ENCODE results near the gene SHROOM4. TPM values are rescaled to one million over a fixed set of nuclear protein-coding genes. Genes with fewer than 3 reads are reported as not detected.

SHROOM4 gene
- total RNA-seq, 4 donors from 2014 or later = 2.2 to 6.0 (median 4.1) TPM

DNA sequence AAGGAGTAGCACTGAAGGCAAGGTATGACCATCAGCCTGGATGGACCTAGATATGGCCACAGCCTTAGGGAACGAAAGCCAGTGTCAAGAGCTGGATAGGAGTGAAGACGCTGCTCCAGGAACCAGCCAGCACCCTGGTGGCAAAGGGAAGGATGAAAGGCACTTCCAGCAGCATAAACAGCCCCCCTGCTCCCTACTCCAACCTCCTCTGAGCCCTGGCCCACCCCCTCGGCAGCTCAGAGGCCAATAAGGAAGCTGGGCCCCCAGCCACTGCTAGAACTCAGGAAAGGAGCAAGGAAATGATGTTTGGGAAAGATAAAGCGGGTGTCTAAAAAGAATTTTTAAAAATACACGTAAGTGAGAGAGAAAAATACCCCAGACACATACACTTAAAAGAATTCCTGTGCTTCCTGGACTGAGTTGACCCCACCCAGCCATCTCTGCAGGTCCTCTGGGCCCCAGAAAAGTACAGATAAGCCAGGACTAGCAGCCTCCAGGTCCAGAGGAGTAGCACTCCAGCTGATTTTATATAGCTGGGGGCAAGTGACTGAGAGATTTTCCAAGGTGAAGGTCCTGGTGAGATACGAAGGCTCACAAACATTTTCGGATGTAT, 170.4 kb downstream of the SHROOM4 start:
- no peak for DNase-seq (ENCODE audit: low spot score in 2 of 2)
- no peak overlapping the region for H3K4me3 ChIP-seq (ENCODE audit: low read depth, poor library complexity, severe bottlenecking)
- intact Hi-C loops (cut with DNase I; ENCODE audit: low total_unique reads) = no loop called here
- WGBS, 2 donors = 65 to 87% methylated on average over 6 to 7 of the region's 7 CpGs
- TF ChIP-seq CTCF (IDR thresholded peaks at IDR 0.05) (no peak), POLR2A (IDR thresholded peaks at IDR 0.05) (no peak)

- H3K4me3 ChIP-seq (ENCODE audit: low read depth, poor library complexity, severe bottlenecking) = no peak overlapping the region
- TF ChIP-seq POLR2A (IDR thresholded peaks at IDR 0.05) (no peak), CTCF (IDR thresholded peaks at IDR 0.05) (no peak)
- 55 to 80% methylated on average over 1 to 3 of the region's 3 CpGs for WGBS, 2 donors
- intact Hi-C loops (cut with DNase I; ENCODE audit: low total_unique reads) = no loop called here
- DNase-seq (ENCODE audit: low spot score in 2 of 2) = peak in 1 of 2 donors; percentile 83
Measured at GRCh38 chrX:50638123-50638522, 175.9 kb downstream of the SHROOM4 start.

DNA sequence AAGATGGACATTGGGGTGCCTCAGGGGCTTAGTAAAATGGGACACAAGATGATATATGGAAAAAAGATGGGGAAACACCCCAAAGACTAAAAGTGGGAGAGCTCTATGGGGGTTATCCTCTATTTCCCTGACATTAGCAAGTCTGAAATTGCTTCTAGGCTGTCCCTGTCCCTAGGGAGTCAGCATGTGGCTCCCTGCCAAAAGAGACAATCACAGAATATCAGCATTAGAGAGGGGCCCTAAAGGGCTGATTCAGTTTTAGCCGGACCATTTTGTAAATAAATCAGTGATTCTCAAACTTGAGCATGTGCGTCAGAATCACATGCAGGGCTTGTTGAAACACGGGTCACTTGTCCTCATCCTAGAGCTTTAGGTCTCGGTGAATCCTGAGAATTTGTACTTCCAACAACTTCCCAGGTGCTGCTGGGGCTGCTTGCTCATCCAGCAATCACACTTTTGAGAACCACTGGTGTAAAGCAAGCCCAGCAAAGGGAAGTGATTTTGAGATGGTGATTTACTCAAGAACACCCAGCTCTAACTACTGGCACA, 178.1 kb downstream of the SHROOM4 start:
- intact Hi-C loops (cut with DNase I; ENCODE audit: low total_unique reads) = no loop called here
- no peak for DNase-seq (ENCODE audit: low spot score in 2 of 2)
- 55 to 58% methylated on average over 4 of the region's 4 CpGs for WGBS, 2 donors
- no peak overlapping the region for H3K4me3 ChIP-seq (ENCODE audit: low read depth, poor library complexity, severe bottlenecking)
- no peak for TF ChIP-seq POLR2A (IDR thresholded peaks at IDR 0.05)
- no peak for TF ChIP-seq CTCF (IDR thresholded peaks at IDR 0.05)

- WGBS, 2 donors = 60 to 81% methylated on average over 2 to 4 of the region's 9 CpGs
- TF ChIP-seq CTCF (IDR thresholded peaks at IDR 0.05) = no peak
- no peak for TF ChIP-seq POLR2A (IDR thresholded peaks at IDR 0.05)
- no peak overlapping the region for H3K4me3 ChIP-seq (ENCODE audit: low read depth, poor library complexity, severe bottlenecking)
- no peak for DNase-seq (ENCODE audit: low spot score in 2 of 2)
- intact Hi-C loops (cut with DNase I; ENCODE audit: low total_unique reads) = no loop called here
Measured at GRCh38 chrX:50635162-50635561, 178.8 kb downstream of the SHROOM4 start.

DNA sequence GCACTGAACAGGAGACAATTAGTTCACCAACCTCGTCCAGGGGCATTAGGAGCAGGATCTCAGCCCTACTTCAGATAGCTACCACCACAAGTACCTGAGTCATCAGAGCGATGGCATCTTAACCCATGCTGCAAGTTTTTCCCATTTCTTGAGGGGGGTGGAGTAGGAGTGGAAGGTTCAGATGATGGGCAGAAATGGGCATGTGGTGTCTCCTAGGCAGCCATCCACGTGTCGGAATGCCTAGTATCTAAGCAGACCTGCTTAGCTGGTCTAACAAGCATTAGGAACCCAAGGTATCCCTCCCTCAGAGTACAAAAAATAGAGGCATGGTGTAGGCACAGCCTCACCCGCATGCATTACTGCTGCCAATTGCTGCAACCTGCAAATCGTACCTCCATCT, 184.2 kb downstream of the SHROOM4 start:
- DNase-seq (ENCODE audit: low spot score in 2 of 2) = no peak
- H3K4me3 ChIP-seq (ENCODE audit: low read depth, poor library complexity, severe bottlenecking) = no peak overlapping the region
- WGBS, 2 donors = 53 to 57% methylated on average over 6 of the region's 6 CpGs
- TF ChIP-seq CTCF (IDR thresholded peaks at IDR 0.05) (no peak), POLR2A (IDR thresholded peaks at IDR 0.05) (no peak)
- intact Hi-C loops (cut with DNase I; ENCODE audit: low total_unique reads) = no loop called here

DNA sequence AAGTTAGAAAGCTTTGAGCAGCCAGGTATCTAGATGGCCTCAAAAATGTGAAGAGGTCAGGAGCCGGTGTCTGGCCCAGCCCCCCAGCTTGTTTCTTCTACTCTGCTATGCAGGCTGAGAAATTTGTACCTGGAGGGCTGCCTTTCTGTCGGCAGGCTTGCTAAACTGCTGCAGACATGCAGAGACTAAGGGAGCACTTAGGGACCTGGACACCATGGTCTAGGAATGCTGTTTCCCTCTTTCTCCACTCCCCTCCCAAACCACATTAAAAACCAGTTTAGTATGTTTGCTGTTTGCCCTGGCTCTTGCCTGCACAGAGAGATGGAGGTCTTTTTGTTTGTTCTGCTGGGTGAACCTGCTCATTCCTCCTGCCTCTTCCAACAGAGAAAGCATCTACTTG, 186.3 kb downstream of the SHROOM4 start:
- H3K4me3 ChIP-seq (ENCODE audit: low read depth, poor library complexity, severe bottlenecking) = no peak overlapping the region
- DNase-seq (ENCODE audit: low spot score in 2 of 2) = no peak
- WGBS, 2 donors = 60 to 65% methylated on average over 2 of the region's 2 CpGs
- intact Hi-C loops (cut with DNase I; ENCODE audit: low total_unique reads) = no loop called here
- no peak for TF ChIP-seq CTCF (IDR thresholded peaks at IDR 0.05)
- TF ChIP-seq POLR2A (IDR thresholded peaks at IDR 0.05) = no peak

All from lower leg skin (tissue), 4 donors.